ENCODE data around the gene DIDO1.

DIDO1 gene

DNA sequence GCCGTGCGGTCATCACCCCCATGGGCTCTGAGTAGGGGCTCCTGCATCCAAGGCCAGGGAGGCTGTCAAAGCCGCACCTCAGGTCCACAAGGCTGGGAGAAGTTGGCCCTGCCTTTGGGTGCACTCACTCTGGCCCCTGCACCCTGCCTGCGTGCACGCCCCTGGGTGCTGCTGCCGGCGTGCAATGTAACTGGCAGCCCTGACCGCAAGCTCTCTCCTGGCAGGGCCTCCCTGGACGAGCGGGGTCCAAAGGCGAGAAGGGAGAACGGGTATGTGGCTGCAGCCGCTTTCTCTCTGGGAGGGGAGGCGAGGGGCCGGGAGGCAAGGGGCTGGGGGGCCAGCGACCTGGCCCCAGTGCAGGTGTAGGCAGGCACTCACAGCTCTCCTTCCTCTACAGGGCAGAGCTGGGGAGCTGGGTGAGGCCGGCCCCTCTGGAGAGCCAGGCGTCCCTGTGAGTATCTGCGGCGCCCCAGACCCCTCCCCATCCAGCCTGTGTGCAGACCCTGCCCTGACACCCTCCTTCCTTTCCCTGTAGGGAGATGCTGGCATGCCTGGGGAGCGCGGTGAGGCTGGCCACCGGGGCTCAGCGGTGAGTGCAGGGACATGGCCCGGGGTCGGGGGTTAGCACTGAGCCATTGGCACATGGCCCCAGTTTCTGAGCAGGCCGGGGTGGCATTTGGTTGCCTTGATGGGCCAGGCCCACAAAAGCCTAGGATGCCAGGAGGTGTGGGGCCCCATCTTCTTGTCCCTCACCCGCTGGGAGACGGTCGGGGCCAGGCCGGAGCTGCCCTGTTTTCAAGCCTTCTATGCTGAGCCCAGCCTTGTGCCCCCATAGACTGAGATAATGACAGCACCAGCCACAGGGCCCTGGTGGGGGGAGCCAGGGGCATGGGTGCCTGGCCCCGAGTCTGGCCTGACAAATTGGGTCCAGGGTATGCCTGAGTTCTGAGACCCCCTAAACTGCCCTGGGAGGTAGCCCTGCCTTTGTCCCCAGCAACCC lies 96.8 kb downstream of the DIDO1 start:
- no peak for DNase-seq

DNA sequence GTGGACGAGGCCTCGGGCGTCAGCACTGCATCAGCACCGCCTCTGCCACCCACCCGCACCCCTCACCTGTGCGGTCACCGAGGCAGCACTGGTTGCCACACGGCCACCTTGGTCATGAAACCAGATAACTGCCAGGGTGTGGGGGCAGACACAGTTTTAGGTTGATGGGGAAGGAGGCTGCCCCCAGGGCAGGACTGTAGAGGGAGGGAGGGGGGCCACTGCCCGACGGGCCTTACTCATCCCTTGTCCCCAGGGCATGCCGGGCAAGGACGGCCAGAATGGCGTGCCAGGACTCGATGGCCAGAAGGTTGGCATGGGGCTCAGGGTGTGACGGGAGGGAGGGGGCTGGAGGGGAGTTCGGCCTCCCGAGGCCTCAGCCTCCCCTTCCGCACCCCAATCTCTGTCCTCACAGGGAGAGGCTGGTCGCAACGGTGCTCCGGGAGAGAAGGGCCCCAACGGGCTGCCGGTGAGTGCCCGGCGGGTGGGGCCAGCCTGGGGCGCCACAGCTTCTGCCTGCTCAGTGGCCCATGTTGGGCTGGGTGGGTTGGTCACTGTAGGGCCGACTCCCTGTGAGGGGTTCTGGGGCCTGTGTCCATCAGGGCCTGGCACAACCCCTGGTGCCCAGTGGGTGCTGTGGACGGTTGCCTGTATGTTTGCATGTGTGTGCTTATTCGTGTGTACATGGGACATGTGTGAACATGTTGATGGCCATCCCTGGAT lies 97.6 kb downstream of the DIDO1 start:
- no peak for DNase-seq

DNA sequence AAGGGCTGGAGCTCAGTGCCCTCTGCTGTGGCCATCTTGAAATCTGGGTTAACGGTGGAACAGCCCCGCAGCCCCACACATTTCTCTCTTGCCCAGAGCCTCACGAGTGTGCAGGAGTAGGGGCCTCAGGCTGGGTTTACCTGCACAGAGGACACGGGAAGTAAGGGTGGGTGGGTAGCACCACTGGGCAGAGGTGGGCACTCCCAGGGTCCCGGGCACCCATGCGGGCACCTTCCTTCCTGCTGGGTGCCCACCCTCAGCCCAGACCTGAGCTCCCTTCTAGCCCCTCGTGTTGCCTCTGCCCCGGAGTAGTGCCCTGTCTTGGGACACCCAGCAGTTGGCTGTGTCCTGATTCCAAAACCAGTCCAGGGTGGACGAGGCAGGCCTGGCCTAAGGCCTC lies 98.3 kb downstream of the DIDO1 start:
- no peak for DNase-seq

Data from stimulated activated CD4-positive, alpha-beta T cell treated with anti-CD3 and anti-CD28 coated beads, Interleukin-2, amount 100 ng/mL, for 24 hours (primary cell).